ENCODE results near the gene CD248. TPM values are rescaled to one million over a fixed set of nuclear protein-coding genes. Genes with fewer than 3 reads are reported as not detected.

Gene CD248
- total and polyA plus RNA-seq, 2 experiments from 2014 or later, result 2.4 to 3.8 TPM

- no peak for TF ChIP-seq ZNF462 (CRISPR knock-in tag; IDR thresholded peaks at IDR 0.05)
- TF ChIP-seq POLR2AphosphoS5 (IDR thresholded peaks at IDR 0.05; ENCODE audit: low read depth), result no peak; the same call in 1 of the 2 replicates
- no peak for TF ChIP-seq CTCF (conservative IDR thresholded peaks at IDR 0.05; ENCODE audit: low read depth in 2 of 2)
- no peak for TF ChIP-seq ZNF114 (CRISPR knock-in tag; IDR thresholded peaks at IDR 0.05)
Observed at GRCh38 chr11:66317322-66317722, 478 bp upstream of the CD248 start (continued).

GRCh38 chr11:66315921-66316811 lies 678 bp downstream of the CD248 start:
- peak overlapping the region; percentile 41; the same call in 1 of the 2 replicates for H3K4me3 ChIP-seq
- no peak overlapping the region for H3K27ac ChIP-seq (ENCODE audit: low read depth)
- Mint-ChIP-seq H3K4me3 (no peak overlapping the region; the same call in 2 of the 3 replicates), H3K9me3 (peaks cover 21% of the 10 kb centered on the region), H3K27ac (no peak overlapping the region), H3K27me3 (ENCODE audit: insufficient read depth, low read depth, poor library complexity) (peaks cover 31% of the 10 kb centered on the region), H3K4me1 (peaks cover 38% of the 10 kb centered on the region), H3K36me3 (ENCODE audit: low read depth) (peaks cover 22% of the 10 kb centered on the region)
- TF ChIP-seq EZH2 (IDR thresholded peaks at IDR 0.05; ENCODE audit: low read depth, unreplicated experiment) (no peak), NANOG (IDR thresholded peaks at IDR 0.05; ENCODE audit: borderline replicate concordance) (no peak), EZH2phosphoT487 (IDR thresholded peaks at IDR 0.05; ENCODE audit: unreplicated experiment) (no peak), CTCF (conservative IDR thresholded peaks at IDR 0.05; ENCODE audit: low read depth in 2 of 2) (no peak)
- H3F3A ChIP-seq (replicated peaks; ENCODE audit: low read depth), result peaks cover 9% of the 10 kb centered on the region; the same call in 1 of the 2 replicates
- no peaks in the 10 kb centered on the region for H3K27me3 ChIP-seq (ENCODE audit: insufficient read depth)
- no peaks in the 10 kb centered on the region for H3K79me2 ChIP-seq (replicated peaks; ENCODE audit: insufficient read depth)
- H3K9me2 ChIP-seq (ENCODE audit: insufficient read depth), result no peaks in the 10 kb centered on the region
- H3K4me1 ChIP-seq (ENCODE audit: insufficient read depth), result peaks cover 29% of the 10 kb centered on the region
- DNase-seq (ENCODE audit: low spot score), result no peak
- peak overlapping the region; percentile 77; the same call in 1 of the 2 replicates for H3K4me2 ChIP-seq
- H2AFZ ChIP-seq, result no peak overlapping the region
- no peak; the same call in 2 of the 3 replicates for ATAC-seq
- no peaks in the 10 kb centered on the region for H4K20me1 ChIP-seq (replicated peaks; ENCODE audit: insufficient read depth)
- H3K36me3 ChIP-seq (ENCODE audit: insufficient read depth), result no peaks in the 10 kb centered on the region
